Endothelial cell (in vitro differentiated cells): ENCODE measurements around the gene HEXD. TPM values are rescaled to one million over a fixed set of nuclear protein-coding genes. Genes with fewer than 3 reads are reported as not detected.

Experiments
- DNase-seq: peaks from one replicate; pipeline ENCODE4 v3.0.0; 2021; ENCODE audit warnings: low spot score
- H3K27ac Mint-ChIP-seq: one replicate; pipeline ENCODE4 v1.8.0; 2021; ENCODE audit warnings: mixed read lengths, inconsistent platforms; ENCODE audit not compliant: unreplicated experiment
- H3K27me3 Mint-ChIP-seq: one replicate; pipeline ENCODE4 v1.8.0; 2021; ENCODE audit warnings: mild to moderate bottlenecking, moderate library complexity, mixed read lengths, inconsistent platforms; ENCODE audit not compliant: unreplicated experiment
- H3K36me3 Mint-ChIP-seq: one replicate; pipeline ENCODE4 v1.8.0; 2021; ENCODE audit warnings: mild to moderate bottlenecking, low read depth, mixed read lengths, inconsistent platforms; ENCODE audit not compliant: unreplicated experiment
- H3K4me1 Mint-ChIP-seq: one replicate; pipeline ENCODE4 v1.8.0; 2021; ENCODE audit warnings: mild to moderate bottlenecking, mixed read lengths, inconsistent platforms; ENCODE audit not compliant: unreplicated experiment
- H3K4me3 Mint-ChIP-seq: one replicate; pipeline ENCODE4 v1.8.0; 2021; ENCODE audit warnings: mild to moderate bottlenecking, mixed read lengths, inconsistent platforms; ENCODE audit not compliant: unreplicated experiment
- H3K9me3 Mint-ChIP-seq: one replicate; pipeline ENCODE4 v1.8.0; 2021; ENCODE audit warnings: mixed read lengths, inconsistent platforms; ENCODE audit not compliant: unreplicated experiment
- CTCF ChIP-seq: fragments of 200-600 bp; sonication (generic); IDR thresholded peaks from one replicate; pipeline ENCODE4 v1.5.0; 2021; ENCODE audit warnings: antibody characterized with exemption; ENCODE audit not compliant: unreplicated experiment
- total RNA-seq: library from RNA; stranded (reverse); fragmentation: NEBNext Ultra II Directional; extraction: Animal tissue kit (Norgen Biotek cat#: 25700); gene quantifications from one replicate; pipeline ENCODE4 v1.2.1, GENCODE V29; 2021; ENCODE audit not compliant: unreplicated experiment

The HEXD gene
- total RNA-seq, 1 donor from 2014 or later: 22.0 TPM

GRCh38 chr17:82447876-82448275 is 29.7 kb downstream of the HEXD start:
- Mint-ChIP-seq H3K36me3 (peaks cover 9% of the 10 kb centered on the region), H3K27ac (no peak overlapping the region), H3K27me3 (peaks cover 9% of the 10 kb centered on the region), H3K9me3 (no peaks in the 10 kb centered on the region), H3K4me1 (peaks cover 19% of the 10 kb centered on the region), H3K4me3 (no peak overlapping the region)
- no peak for TF ChIP-seq CTCF
- DNase-seq: no peak

DNA sequence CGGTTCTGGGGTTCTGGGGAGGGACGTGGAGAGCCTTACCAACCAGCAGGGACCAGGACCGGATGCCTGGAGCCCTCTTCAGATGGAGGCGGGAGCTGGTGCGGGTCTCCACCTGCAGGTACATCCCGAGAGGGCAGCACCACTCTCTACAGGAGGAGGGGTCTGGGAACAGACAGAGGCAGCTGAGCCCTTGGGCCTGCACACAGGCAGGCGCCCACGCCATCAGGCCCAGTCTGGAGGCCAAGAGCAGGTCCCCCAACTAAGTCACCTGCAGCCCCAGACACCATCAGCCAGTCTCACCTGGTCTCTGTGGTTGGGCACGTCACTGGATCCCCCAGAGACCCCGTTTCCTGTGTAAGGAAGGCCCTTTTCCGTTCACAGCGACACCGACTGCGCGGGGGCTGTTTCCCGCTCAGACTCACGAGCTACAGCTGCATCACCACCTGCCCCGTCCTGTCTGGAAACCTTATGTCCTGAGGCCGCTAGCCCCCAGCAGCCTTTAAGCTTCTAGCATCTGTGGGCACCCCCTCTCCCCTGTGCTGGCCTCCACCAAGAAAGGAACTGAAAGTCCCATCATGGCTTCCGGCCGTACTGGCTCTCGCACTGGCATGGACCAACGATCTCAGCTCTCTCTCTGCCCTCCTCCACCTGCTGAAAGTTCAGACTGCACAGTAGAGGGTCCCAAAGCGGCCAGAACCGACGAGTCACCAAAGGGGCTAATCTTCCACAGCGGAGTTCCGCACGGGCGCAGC is 31.2 kb downstream of the HEXD start:
- Mint-ChIP-seq H3K27ac (peak overlapping the region; percentile 72), H3K4me3 (peak overlapping the region; percentile 84), H3K4me1 (peaks cover 19% of the 10 kb centered on the region), H3K36me3 (peaks cover 5% of the 10 kb centered on the region), H3K9me3 (no peaks in the 10 kb centered on the region), H3K27me3 (peaks cover 8% of the 10 kb centered on the region)
- DNase-seq: peak; percentile 36
- no peak for TF ChIP-seq CTCF

GRCh38 chr17:82449883-82450356 is 31.8 kb downstream of the HEXD start:
- H3K4me3 Mint-ChIP-seq: peak overlapping the region; percentile 84
- H3K27me3 Mint-ChIP-seq: peaks cover 8% of the 10 kb centered on the region
- DNase-seq: no peak
- no peaks in the 10 kb centered on the region for H3K9me3 Mint-ChIP-seq
- peaks cover 19% of the 10 kb centered on the region for H3K4me1 Mint-ChIP-seq
- H3K27ac Mint-ChIP-seq: peak overlapping the region; percentile 72
- no peak for TF ChIP-seq CTCF
- H3K36me3 Mint-ChIP-seq: peaks cover 5% of the 10 kb centered on the region

GRCh38 chr17:82450357-82451106 is 32.4 kb downstream of the HEXD start, which contains the start of gene CYBC1:
CYBC1 (minus strand) TSS chr17:82450752; CDS start chr17:82449254, 1,498 bp downstream.
- Mint-ChIP-seq H3K4me1 (peaks cover 19% of the 10 kb centered on the region), H3K27ac (peak within 1 kb of the TSS; percentile 87), H3K9me3 (no peaks in the 10 kb centered on the region), H3K36me3 (peaks cover 5% of the 10 kb centered on the region), H3K4me3 (peak within 1 kb of the TSS; percentile 88), H3K27me3 (peaks cover 8% of the 10 kb centered on the region)
- no peak for TF ChIP-seq CTCF
- peak; percentile 97 for DNase-seq
